Embryonic facial prominence (tissue), 1 donor: ENCODE results near the gene ARAF.
"Not testable (repeated sequence)": the region's sequence is repeated elsewhere in the genome, so short reads cannot be mapped to it uniquely, and the experiment has no call there.

ENCODE experiments used
- DNase-seq: peaks from one replicate; pipeline ENCODE4 v3.0.0-alpha.2; 2016; ENCODE audit errors: extremely low spot score

ARAF gene

DNA sequence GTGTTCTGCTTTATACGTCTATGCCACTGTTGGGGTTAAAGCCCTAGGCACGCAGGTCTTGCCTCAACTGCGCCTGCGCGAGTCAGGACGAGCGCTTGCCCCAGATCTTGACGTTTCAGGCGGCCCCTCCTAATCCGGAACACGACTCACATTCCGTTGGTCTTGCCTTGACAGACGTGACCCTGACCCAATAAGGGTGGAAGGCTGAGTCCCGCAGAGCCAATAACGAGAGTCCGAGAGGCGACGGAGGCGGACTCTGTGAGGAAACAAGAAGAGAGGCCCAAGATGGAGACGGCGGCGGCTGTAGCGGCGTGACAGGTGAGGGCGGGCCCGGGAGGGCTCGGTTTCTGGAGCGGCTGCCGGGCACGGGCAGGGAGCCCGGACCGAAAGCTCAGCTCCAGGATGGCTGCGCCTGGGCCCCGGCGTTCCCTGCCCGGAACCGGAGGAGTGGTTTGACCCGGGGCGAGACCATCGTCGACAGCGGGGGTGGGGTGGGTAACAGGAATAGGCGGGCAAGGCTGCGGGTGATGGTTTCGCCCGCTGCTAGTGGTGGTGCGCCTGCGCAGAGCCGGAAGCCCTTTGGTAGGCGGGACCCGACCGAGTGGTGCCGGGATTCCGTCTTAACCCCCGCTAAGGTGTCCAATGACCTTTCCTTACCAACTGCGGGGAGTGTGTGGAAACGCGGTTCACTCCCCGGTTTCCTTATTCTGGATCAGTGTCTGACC lies at the start of gene ARAF:
ARAF (plus strand) TSS at position 272 of the 725 bp plus-strand sequence. CDS start 1,763 bp downstream, outside the sequence.
- DNase-seq: peak; percentile 89

DNA sequence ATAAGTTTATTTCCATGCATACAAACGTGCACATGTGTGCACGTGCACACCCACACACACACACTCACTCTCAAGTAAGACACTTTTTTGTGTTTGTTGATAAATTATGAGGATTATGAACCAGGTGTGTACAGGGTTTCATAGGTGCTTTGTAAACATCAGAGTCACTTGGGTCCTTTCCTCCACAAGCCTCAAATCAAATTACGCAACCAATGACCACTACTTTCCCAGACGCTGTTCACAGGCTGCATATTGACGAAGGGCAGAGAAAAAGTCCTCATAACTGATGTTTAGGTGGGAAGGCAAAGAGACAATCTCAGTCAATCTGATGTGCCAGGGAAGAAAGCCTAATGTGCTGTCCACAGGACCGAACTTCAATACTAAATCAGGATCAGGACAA lies 48.6 kb upstream of the ARAF start:
- DNase-seq: not testable (repeated sequence)

GRCh38 chrX:47513034-47513965 lies 47.7 kb upstream of the ARAF start:
- not testable (repeated sequence) for DNase-seq

DNA sequence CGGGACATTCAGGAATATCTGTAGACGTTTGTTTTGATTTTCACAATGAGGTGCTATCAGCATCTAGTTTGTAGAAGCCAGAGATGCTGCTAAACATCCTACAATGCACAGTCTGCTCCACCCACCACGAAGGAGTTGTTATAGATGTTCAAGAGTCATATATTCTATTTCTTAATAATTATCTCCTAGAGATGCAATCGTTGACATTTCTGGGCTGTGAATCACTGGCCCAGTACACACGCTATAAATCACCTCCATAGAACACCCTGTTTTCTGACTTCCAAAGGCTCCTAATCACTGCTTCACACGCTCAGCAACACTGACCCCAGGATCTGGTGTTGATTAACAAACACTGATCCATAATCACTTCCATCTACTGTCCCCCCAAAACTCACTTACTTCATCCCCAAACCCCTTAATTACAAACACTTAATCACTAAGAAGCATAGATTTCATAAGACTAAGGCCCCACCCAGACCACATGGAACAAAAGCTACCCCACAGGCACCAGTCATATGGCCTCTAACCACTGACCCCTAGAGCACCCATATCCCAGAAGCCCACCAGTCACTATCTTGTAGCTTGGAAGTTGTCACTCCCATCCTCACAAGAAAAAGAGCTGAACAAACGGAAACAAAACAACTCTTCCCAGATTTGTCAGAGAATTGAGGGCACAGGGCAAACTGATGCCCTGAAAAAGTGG lies 46.3 kb upstream of the ARAF start:
- DNase-seq: no peak

GRCh38 chrX:47515941-47516665 lies 44.9 kb upstream of the ARAF start:
- DNase-seq: no peak

GRCh38 chrX:47518144-47518543 lies 42.9 kb upstream of the ARAF start:
- no peak for DNase-seq

GRCh38 chrX:47523297-47523696 lies 37.7 kb upstream of the ARAF start:
- DNase-seq: peak; percentile 66

- DNase-seq: no peak
Observed at GRCh38 chrX:47523713-47524166, 37.3 kb upstream of the ARAF start.

DNA sequence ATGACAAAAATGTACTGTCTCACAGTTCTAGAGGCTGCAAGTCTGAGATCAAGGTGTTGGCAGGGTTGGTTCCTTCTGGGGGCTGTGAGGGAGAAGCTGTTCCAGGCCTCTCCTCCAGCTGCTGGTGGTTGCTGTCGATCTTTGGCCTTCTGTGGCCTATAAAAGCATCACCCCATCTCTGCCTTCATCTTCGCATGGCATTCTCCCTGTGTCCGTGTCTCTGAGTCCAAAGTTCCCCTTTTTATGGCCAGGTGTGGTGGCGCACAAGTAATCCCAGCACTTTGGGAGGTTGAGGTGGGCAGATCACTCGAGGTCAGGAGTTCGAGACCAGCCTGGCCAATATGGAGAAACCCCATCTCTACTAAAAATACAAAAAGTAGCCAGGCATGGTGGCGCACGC lies 31.5 kb upstream of the ARAF start:
- DNase-seq: no peak

DNA sequence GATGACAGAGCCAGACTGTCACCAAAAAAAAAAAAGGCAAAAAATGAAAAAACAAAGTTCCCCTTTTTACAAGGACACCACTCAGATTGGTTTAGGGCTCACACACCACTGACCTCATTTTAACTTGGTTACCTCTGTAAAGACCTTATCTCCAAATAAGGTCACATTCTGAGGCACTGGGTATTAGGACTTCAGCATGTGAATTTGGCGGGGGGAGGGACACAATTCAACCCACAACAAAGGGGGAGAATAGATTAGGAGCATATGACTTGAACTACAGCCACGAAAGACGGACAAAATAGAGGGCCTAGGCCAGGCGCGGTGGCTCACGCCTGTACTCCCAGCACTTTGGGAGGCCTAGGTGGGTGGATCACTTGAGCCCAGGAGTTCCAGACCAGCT lies 31.0 kb upstream of the ARAF start:
- no peak for DNase-seq

DNA sequence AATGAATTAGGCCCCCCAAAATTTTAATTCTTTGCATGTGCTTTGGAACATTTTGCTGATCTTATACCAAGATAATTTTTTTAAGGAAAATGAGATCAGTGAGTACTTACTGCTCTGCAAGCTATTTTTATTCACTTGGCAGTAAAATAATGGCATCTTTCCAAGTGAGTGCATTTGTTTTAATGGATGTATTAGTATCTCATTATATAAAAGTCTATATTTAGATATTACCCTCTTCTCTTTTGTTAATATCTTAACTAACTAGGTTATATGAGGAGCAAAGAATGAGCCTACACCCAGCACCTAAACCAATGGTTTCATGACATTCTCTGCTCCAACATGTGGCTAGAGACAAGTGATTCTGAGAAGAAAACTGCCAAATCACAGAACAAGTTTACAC lies 21.1 kb upstream of the ARAF start:
- no peak for DNase-seq

DNA sequence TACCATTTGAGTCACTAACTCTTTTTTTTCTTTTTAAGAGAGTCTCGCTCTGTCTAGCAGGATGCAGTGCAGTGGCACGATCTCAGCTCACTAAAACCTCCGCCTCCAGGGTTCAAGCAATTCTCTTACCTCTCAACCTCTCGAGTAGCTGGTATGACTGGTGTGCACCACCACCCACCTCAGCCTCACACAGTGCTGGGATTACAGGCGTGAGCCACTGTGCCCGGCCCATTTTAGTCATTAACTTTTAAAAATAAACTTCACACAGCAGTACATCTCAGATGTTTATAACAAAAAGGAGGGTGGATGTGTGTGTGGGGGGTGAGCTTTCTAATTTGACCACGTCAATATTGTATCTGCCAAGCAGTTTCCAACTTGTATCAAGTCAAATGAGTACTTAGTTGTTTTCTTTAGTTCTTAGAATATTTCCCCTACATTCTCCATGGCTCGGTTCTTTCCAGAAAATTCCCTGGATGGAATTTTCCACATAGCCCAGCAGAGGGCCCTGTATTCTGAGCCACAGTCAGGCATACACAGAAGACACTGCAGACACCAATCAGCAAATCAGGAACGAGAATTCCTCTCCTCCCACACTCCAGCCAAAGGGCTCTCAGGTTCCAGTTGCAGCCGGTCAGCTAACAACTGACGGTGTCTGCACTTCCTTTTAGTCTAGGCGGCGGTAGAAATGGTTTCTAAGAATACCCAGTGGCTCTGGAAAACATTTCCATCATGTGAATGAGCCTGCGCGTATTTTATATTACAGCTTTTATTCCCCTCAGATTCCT lies 20.1 kb upstream of the ARAF start:
- peak; percentile 72 for DNase-seq

DNA sequence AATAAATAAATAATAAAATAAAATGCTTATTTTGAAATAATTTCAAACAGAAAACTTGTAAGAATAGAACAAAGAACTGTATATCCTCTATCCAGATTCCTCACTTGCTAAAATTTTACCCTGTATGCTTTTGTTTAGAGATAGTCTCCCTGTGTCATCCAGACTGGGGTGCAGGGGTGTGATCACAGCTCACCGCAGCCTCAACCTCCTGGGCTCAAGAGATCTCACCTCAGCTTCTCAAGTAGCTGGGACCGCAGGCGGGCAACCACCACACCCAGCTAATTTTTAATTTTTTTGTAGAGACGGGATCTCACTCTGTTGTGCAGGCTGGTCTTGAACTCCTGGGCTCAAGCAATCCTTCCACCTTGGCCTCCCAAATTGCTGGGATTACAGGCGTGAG lies 17.5 kb upstream of the ARAF start:
- no peak for DNase-seq

- peak; percentile 72 for DNase-seq
Observed at GRCh38 chrX:47556045-47556623, 4.9 kb upstream of the ARAF start.

GRCh38 chrX:47558436-47558835 lies 2.6 kb upstream of the ARAF start:
- no peak for DNase-seq

DNA sequence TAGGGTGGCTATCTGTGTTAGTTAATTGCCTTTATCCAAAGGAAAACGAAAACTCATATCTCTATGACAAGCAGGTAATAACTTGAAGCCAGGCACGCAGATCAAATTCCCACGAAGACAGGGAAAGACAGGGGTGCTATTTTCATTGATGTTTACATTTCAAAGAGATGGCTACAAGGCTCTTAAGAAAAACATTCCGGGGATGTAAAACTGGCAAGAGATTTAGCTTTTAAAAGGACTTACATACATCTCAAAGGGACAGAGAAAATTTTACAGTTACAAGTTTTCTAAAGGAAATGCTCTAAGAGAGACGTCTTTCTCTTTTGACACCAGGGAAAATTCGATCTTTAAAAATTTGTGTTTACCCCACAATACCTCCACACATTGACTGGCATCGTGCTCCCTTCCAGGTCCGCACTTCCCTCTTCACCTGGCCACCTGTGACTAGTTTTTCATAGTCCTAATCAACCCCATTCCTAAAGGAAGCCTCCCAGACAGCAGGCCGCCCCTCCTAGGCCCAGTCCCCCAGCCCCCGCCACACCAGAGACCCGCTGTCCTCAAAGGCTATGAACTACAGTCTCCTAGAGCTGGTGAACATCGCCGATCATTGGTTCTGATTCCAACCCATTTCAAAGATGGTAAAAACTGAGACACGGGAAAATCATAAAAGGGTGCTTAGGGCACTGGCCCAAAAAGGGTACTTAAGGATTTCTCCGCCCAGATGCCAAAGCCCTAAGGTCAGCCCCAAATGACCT lies 649 bp upstream of the ARAF start:
- no peak for DNase-seq

DNA sequence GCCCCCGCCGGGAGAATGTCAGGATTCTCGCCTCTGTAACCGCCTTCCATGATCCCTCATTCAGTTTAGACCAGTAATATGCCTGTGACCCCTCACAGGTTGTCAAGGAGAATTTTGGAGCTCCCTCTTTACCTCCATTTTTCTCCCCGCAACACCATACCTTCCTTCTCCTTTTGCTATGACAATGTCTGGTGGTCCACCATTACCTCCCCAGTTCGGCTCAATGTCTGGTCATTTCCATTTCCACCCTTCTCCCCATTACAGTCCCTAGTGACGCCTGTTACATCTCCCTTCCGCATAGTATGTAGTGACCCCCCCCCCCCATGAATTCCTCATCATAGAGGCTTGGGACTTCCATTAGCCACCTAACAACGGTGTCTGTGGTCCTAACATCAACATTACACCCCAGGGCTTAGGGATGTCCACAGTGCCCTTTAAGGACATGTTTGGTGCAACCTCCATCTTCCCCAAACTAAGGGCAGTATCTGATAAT lies 700 bp downstream of the ARAF start:
- no peak for DNase-seq

- DNase-seq: no peak
Observed at GRCh38 chrX:47562615-47563243, 1.7 kb downstream of the ARAF start.

GRCh38 chrX:47563801-47564315 lies 2.9 kb downstream of the ARAF start:
- DNase-seq: no peak
